ENCODE results near the gene MYO9B. TPM values are rescaled to one million over a fixed set of nuclear protein-coding genes. Genes with fewer than 3 reads are reported as not detected.

Gene MYO9B
- total RNA-seq, 1 experiment from 2014 or later = 12.4 TPM

DNA sequence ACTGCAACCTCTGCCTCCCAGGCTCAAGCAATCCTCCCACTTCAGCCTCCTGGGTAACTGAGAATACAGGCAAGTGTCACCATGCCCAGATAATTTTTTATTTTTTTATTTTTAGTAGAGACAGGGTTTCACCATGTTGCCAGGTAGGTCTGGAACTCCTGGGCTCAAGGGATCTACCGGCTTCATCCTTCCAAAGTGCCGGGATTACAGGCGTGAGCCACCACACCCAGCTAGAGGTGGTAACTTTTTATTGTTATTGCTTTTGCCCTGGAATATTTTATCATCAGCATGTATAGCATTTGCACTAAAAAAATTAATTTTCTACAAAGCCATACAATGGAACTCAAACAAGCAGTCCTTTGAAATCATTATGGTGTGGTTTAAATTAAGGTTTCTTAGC lies 14.4 kb upstream of the MYO9B start:
- no peak for DNase-seq (ENCODE audit: extremely low read depth, low read depth)

DNA sequence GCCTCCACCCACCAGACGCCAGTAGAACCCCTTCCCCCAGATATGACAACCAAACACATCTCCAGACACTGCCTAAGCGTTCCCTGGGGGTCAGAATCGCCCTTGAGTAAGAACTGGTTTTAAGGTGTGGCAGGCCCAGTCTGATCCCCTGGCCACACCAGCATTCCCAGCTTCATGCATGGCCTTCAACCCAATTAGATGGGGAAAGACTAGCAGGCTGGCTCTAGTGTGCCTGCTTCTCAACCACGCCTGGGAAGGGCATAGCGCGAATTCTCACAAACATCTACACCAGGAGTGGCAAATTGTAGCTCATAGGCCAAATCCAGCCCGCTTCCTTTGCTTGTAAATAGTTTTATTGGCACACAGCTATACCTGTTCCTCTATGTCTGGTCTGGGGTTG lies 13.9 kb upstream of the MYO9B start:
- DNase-seq (ENCODE audit: extremely low read depth, low read depth) = no peak

DNA sequence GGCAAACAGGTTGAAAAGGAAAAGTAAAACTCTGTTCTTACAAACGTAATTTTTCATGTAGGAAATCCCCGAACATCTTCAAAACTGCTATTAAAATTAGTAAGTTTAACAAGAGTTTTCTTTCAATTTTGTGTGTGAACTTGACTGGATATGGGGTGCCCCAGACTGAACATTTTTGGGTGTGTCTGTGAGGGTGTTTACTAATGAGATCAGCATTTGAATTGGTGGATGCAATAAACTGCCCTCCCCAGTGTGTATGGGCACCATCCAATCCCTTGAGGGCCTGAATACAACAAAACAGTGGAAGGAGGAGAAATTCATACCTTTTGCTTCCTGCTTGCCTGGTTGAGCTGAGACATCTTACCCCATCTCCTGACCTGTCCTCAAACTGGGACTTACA lies 12.1 kb upstream of the MYO9B start:
- no peak for DNase-seq (ENCODE audit: extremely low read depth, low read depth)

DNA sequence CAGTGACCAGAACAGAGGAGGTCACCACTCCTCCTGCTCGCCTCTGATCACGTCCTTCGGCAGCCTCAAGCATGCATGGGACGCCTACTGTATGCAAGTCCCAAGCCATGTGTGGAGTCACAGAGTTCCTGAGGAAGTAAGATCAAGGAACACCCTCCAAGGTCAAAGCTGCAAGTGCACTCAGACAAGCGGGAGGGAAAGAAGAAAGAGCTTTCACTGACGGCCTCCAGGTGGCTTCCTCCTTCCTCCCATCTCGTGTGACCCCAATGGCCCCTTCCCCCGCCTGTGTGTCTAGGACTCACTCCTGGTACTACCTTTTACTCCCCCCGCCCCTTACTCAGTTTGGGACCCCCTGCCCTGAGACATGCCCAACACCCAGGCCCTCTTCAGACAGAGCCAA lies 6.4 kb upstream of the MYO9B start:
- no peak for DNase-seq (ENCODE audit: extremely low read depth, low read depth)

DNA sequence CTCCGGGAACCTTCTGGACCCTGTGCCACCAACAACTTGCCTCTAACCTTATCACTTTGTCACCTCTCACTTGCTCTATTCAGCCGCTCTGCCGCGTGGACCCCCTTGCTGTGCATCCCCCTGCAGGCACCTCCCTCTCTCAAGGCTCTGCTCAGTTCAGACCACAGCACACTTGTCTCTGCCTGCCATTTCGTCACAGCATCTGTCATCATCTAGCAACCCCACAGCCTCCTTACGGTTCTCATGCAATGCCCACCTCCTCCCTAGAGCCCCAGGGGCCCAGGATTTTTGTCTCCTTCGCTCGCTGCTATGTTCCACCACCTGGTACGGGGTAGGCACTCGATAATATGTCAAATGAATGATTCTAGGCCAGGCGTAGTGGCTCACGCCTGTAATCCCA lies 5.2 kb upstream of the MYO9B start:
- DNase-seq (ENCODE audit: extremely low read depth, low read depth) = no peak

DNA sequence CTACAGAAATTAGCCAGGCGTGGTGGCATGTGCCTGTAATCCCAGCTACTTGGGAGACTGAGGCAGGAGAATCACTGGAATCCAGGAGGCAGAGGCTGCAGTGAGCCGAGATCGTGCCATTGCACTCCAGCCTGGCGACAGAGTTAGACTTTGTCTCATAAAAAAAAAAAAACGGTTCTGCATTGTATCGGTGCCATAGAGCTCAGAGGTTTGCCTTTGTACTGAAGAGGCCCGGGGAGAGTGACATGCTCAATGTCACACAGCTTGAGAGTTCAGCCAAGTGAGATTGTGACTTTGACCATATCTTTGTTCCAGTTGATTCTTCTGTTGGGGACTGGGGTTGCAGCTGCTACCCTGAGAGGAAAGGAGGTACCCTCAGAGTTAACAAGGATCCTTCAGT lies 4.7 kb upstream of the MYO9B start:
- DNase-seq (ENCODE audit: extremely low read depth, low read depth) = no peak

DNA sequence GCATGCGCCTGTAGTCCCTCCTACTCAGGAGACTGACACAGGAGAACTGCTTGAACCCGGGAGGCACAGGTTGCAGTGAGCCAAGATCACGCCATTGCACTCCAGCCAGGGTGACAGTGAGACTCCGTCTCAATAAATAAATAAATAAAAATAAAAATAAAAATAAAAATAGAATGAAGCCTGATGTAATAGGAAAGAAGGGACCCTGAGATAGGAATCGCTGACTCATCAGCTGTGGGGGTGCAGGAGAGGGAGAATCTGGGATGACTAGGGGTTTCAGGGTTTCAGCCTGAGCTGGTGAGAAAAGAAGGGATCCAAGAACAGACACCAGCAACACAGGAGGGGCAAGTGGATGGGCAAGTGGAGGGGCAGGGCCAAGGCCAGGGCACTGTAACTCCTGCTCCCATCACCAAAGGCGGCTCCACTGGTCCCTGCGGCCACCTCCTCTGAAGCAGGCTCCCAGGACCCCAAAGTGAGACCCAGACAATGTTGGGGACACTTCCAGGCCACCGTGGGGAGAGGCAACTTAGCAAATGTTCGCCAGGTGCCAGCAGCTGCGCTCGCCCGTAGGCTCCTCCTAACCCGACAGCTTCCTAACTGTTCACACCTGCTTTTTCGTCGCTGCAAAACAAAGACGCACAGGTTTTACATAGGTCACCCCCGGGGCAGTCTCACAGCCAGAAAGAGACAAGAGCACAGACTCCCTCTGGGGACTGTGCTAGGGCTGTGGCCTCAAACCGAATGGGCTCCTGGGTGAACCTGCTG lies 1.5 kb upstream of the MYO9B start:
- DNase-seq (ENCODE audit: extremely low read depth, low read depth) = no peak

DNA sequence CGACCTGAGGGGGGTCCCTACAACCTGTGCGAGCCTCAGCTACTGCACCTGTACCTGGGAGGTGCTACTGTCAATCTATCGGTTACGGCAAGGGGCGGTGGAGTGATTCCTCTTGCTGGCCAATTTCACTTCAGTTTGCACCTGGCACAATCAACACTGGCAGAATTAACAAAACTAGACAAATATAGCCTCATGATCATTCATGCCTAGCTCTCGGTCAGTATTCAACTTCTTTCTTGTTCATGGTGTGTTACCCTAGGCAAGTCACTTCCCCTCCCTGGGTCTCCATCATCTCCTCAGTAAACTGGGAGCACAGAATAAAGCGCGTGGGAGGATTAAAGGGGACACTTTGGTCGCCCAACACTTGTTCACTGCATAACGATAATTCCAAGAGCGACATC lies 943 bp upstream of the MYO9B start:
- no peak for DNase-seq (ENCODE audit: extremely low read depth, low read depth)

DNA sequence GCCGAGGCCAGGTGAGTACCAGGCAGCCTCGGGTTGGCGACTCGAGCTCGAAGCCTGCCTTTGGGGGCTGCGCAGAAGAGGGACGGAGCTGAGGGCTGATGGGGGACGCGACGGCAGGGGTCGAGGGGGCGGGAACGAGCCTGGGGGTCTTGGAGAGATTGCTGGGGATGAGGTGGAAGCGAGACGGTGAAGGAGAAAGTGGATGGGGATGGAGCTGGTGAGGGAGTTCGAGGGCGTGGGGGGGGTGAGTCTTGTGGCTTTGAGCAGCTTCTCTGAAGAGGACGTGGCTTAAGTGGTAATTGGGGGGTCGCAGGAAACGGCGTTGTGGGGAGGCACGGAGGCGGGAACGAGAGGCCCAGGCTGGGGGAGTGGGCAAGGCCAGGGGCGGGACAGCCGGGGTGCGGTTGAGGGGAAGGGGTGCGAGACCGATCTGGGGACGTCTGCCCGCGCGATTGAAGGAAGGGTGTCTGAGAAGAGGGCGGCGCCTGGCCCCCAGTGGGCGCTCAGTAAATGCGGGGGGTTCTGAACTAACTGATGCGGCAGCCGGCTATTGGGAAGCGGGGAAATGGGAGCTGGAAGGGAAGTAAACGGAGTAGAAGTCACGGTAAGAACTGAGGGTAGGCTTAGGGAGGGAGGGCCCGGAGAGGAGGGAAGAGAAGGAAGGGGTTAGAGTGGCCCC lies 426 bp downstream of the MYO9B start:
- no peak for DNase-seq (ENCODE audit: extremely low read depth, low read depth)

DNA sequence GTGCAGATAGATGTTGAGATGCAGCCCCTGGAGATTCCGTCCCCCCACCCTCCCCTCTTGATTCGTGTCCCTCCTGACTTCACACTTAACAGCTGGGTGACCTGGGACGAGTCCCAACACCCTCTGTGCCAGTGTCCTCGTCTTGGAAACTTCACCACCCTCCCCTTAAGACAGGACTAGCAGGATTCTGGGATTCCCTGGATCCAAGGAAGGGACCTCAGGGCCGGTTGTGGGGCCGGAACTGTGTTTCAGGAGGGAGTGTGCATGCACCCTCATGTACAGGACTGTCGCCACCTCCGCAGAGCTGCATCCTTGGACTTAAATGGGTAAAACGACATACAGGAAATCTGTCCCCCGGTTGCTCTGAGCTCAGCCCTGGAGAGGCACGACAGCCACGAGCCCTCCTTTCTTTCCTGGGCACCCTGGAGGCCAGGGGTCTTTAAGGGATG lies 990 bp downstream of the MYO9B start:
- DNase-seq (ENCODE audit: extremely low read depth, low read depth) = no peak

DNA sequence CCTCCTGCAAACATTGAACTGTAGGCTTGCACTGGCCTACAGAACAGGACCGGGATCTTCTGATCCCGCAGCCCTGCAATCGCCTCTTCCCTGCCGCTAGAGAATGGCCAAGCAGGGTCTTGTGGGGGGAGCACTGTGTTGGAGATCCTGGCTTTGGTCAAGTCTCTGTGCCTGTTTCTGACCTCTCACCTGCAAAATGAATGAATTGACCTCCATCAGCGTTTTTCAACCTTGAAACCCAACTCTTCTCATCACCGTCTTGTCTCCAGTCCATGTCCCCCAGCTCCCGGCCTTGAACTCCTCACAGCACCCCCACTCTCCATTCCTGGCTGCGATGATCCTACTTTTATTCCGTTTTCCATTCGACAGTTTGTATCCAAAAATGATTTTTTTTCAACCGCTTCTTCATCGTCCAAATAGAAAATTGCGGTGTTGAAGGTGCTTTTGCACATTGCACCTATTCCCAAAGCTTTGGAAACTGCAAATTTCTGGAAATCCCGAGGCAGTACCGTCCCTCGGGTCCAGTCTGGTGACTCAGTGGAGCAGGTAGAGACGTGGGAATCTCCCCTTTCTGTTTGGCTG lies 2.0 kb downstream of the MYO9B start:
- DNase-seq (ENCODE audit: extremely low read depth, low read depth) = no peak

DNA sequence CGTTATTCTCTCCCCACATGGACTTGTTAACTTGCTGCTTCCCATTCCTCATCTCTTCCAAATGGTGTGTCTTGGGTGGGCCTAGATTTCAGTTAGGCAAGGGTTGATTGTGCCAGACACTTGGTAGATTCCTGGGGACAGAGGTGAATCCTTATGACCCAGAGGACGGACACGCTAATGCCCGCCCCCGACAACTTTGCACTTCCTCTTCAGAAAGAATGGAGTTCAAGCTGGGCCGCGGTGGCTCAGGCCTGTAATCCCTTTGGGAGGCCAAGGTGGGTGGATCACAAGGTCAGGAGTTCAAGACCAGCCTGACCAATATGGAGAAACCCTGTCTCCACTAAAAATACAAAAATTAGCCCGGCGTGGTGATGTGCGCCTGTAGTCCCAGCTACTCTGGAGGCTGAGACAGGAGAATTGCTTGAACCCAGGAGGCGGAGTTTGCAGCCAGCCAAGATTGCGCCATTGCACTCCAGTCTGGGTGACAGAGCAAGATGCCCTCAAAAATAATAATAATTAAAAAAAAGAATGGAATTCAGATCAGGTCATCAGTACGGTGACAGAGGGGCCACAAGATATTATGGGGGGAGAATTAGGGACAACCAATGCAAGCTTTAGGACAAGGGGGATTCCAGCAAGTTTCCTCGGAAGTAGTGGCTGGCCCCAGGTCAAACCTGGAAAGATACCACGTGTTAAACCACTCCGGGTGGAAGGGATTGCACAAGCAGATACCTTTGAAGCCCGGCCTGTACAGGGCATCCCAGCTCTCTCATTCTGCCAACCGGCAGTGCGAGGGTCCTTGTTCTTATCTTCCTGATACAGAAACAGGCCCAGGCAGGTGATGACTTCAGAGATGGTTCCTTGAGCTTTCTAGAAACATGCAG lies 2.7 kb downstream of the MYO9B start:
- DNase-seq (ENCODE audit: extremely low read depth, low read depth) = no peak

DNA sequence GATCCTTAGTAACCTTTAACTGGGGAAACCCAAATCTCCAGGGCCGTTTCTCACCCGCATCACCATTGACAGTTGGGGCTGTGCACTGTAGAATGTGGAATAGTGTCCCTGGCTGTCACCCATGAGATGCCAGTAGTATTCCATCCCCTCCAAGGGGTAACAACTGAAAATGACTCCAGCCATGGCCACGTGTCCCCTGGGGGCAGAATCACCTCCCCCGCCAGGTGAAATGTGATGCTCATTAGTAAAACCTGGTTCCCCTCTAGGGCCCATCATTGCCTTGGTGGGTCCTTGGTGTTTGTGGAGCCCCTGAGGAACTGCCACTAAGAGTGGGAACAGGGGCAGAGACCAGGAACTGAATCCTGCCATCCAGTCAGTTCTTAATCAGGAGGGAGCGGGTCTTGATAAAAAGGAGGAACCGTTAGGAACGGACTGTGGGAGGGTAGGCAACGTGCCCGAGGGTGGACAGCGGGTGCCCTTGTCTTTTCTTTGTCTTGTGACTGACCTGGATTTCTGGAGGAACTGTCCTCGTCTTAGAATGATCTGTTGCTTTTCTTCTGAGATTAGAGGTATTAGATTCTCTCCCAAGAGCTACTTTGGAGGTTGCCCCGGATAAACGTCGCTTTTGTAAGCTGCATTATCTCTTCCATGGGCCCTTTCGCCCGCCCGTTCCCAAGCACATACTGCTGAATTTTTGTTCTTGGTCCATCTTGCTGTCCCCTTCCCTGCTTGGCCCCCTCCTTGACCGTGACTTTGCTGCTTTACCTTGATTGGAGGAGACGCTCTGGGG lies 3.5 kb downstream of the MYO9B start:
- DNase-seq (ENCODE audit: extremely low read depth, low read depth) = no peak

DNA sequence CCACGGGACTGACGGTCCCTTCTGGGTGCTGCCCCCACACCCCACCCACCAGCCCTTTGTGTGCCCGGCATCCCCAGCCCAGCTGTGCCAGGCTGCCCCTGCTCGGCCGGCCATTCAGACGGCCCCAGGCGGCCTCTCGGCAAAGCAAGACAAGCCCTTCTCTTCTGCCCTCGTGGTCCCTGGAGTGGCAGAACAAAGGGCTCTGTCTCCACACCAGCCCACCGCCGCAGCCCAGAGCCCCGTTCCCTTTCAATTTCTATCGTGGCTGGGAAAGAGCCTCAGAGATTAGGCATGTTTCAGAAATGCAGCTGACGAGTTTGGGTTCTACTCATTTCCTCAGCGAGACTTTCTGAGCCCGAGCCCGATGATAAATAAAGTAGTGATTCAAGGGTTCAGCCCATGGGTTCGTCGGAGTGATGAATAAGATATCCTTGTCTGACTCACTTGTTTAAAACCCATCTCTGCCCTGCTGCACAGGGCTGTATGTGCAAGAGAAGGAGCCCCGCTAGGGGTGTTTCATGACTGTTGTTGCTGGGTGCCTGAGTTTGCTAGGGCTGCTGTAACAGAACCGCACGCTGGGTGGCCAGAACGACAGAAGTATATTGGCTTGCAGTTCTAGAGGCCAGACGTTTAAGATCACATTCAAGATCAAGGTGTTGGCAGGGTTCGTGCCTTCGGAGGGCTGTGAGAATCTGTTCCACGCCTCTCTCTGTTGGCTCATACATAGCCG lies 4.3 kb downstream of the MYO9B start:
- peak; percentile 79 for DNase-seq (ENCODE audit: extremely low read depth, low read depth)

DNA sequence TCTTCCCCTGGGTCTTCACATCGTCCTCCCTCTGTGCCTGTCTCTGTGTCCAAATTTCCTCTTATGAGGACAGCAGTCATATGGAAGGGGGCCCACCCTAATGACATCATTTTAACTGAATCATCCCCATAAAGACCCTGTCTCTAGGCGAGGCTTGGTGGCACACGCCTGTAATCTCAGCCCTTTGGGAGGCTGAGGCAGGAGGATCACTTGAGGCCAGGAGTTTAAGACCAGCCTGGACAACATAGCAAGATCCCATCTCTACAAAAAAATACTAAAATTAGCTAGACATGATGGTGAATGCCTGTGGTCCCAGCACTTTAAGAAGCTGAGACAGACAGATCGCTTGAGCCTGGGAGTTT lies 4.8 kb downstream of the MYO9B start:
- DNase-seq (ENCODE audit: extremely low read depth, low read depth) = no peak

DNA sequence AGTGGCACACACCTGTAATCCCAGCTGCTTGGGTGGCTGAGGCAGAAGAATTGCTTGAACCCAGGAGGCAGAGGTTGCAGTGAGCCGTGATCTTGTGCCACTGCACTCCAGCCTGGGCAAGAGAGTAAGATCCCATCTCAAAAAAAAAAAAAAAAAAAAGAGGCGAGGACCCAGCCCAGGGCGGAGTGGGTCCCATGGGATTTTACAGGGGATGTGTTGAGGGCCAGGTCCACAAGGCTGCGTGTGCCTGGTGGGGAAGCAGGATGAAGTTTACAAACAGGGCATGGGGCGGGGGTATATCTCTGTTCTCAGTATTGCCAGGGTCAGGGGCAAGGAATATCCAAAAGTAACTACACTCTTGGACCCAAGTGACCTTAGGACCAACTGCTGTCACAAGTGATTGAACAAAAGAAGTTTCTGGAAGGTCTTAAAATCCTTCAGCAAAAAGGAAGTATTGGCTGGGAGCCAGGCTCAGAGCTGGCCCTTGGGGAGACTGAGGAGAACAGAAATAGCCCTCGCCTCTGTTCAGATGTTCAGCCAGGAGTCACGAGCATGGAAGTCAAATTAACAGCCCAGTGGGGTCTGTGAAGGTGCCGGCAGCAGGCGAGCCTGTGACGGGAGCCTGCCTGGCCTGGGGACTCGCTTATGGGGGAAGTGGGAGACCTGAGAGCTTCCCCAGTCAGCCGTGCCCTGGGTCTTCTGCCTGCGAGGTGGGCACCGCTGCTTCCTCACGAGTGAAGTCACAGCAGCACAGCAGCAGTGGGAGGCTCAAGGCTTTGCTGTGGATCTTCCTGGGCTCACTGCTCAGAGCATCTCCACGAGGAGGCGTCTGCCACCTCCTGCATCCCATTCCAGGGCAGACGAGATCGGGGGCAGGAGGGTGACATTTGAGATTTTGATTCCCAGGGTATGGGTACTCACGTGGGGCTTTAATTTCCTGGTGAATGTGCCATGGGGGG lies 6.4 kb downstream of the MYO9B start:
- no peak for DNase-seq (ENCODE audit: extremely low read depth, low read depth)

DNA sequence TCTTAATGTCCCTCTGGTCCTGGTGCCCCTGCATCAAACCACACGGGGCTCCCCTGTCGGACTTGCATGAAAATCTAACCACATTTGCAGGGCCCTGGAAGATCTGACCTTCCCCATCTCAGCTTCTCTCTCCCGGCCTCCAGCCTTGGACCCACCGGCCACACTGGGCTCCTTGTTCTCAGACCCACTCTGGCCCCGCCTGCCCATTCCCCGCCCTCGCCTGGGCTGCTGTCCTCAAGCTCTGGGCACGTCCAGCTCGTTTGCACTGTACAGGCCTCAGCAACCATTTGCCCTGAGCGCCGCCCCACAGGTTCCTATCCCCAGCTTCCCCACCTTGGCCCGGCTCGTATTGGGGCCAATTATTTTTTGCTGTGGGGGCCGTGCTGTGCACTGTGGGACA lies 10.5 kb downstream of the MYO9B start:
- no peak for DNase-seq (ENCODE audit: extremely low read depth, low read depth)

DNA sequence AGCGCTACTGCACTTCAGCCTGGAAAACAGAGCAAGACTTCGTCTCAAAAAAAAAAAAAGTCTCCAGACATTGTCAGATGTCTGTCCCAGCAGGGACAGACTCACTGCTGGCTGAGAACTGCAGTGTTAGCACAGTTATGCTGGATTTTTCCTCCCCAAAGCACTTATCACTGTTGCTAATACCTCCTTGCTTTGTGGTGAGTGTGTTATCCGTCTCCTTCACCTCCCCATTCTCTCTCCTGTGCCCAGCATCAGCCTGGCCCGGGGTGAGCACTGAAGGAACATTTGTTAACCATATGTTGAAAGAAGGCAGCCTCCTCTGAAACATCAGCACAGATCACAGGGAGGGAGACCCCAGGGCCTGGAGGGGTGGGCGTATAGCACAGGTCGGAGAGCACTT lies 11.3 kb downstream of the MYO9B start:
- DNase-seq (ENCODE audit: extremely low read depth, low read depth) = no peak

DNA sequence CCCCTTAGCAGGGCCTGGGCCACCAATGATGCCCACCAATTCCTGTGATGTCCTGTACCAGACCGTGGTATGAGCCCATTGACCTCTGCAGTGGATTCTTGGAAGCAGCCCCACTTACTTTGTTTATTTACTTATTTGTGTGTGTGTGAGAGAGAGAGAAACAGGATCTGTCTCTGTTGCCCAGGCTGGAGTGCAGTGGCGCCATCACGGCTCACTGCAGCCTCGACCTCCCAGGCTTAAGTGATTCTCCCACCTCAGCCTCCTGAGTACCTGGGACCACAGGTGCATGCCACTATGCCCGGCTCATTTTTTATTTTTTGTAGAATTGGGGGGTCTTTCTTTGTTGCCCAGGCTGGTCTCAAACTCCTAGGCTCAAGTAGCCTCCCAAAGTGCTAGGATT lies 13.0 kb downstream of the MYO9B start:
- no peak for DNase-seq (ENCODE audit: extremely low read depth, low read depth)
